ENCODE data around the gene CYLD. TPM values are rescaled to one million over a fixed set of nuclear protein-coding genes. Genes with fewer than 3 reads are reported as not detected.

CYLD gene
- total and polyA plus RNA-seq, 2 donors (not counting 1 experiment from before 2014, with no cell fraction given), result 30.0 to 160 TPM

- no peaks in the 10 kb centered on the region for H3K27me3 ChIP-seq (replicated peaks in 1 of 4; ENCODE audit: control extremely low read depth in 1 of 4, control insufficient read depth in 3 of 4, insufficient read depth in 4 of 4, low read length in 3 of 4)
- peaks cover 0 to 54% of the 10 kb centered on the region in 2 experiments for H3K36me3 ChIP-seq (replicated peaks in 1 of 2; ENCODE audit: control extremely low read depth in 1 of 2, control insufficient read depth in 1 of 2, extremely low read depth in 1 of 2, insufficient read depth in 2 of 2, low read length in 1 of 2)
- H3K4me1 ChIP-seq (ENCODE audit: control insufficient read depth in 2 of 2, insufficient read depth in 2 of 2, low read length in 2 of 2), result no peaks in the 10 kb centered on the region
- H3K4me3 Mint-ChIP-seq, result no peak overlapping the region
- DNase-seq (no peak), ATAC-seq (ENCODE audit: low read depth) (no peak)
- peaks cover 80% of the 10 kb centered on the region for H4K20me1 ChIP-seq (ENCODE audit: control insufficient read depth, insufficient read depth, low read length, poor library complexity, severe bottlenecking)
- POLR2A ChIA-PET, result no interaction called here
- H3K4me3 ChIP-seq (ENCODE audit: control extremely low read depth in 1 of 5, extremely low read depth in 1 of 5, insufficient read depth in 1 of 5, low read depth in 2 of 5, low read length in 4 of 5), result no peak overlapping the region
- peaks cover 95% of the 10 kb centered on the region for H3K79me2 ChIP-seq (ENCODE audit: control insufficient read depth, insufficient read depth, low read length)
- H3K9ac ChIP-seq (ENCODE audit: low read length), result no peak overlapping the region
- no CpG with 5 or more reads among the region's 2 CpGs for WGBS (ENCODE audit: insufficient coverage)
- H2AFZ ChIP-seq (ENCODE audit: insufficient read depth, low read depth, low read length, poor library complexity, severe bottlenecking), result no peak overlapping the region
- H3K9me3 Mint-ChIP-seq (ENCODE audit: insufficient read depth), result peaks cover 4% of the 10 kb centered on the region
- no peak overlapping the region for H3K27ac ChIP-seq (ENCODE audit: low read length in 2 of 2)
- no peak overlapping the region for H3K27ac Mint-ChIP-seq
- intact Hi-C loops (cut with micrococcal nuclease), result no loop called here
- peaks cover 0 to 8% (median 0%) of the 10 kb centered on the region in 3 donors for H3K9me3 ChIP-seq (ENCODE audit: control extremely low read depth in 1 of 3, control insufficient read depth in 2 of 3, insufficient read depth in 1 of 3, low read length in 2 of 3)
- peaks cover 41% of the 10 kb centered on the region for H3K4me1 Mint-ChIP-seq
- no peak for TF ChIP-seq EZH2 (IDR thresholded peaks at IDR 0.05; ENCODE audit: borderline replicate concordance, insufficient read depth, low read depth, low read length, poor library complexity, severe bottlenecking)
- no peak for TF ChIP-seq CTCF (IDR thresholded peaks at IDR 0.05)
- CTCF ChIA-PET, result interaction anchor here (1.3 kb wide), 1 partner anchor 43 kb away, joined by 3 read pairs; no protein-coding TSS in a partner anchor
- H3K27me3 Mint-ChIP-seq, result no peaks in the 10 kb centered on the region
- H3K4me2 ChIP-seq (replicated peaks; ENCODE audit: low read depth, low read length, poor library complexity, severe bottlenecking), result no peak overlapping the region
Measured at GRCh38 chr16:50763211-50763610, 21.3 kb downstream of the CYLD start.

- H3K9me3 ChIP-seq (ENCODE audit: control extremely low read depth in 1 of 3, control insufficient read depth in 2 of 3, insufficient read depth in 1 of 3, low read length in 2 of 3), result peaks cover 0 to 10% (median 0%) of the 10 kb centered on the region in 3 donors
- Mint-ChIP-seq H3K27me3 (no peaks in the 10 kb centered on the region), H3K4me1 (peaks cover 37% of the 10 kb centered on the region), H3K9me3 (ENCODE audit: insufficient read depth) (peaks cover 8% of the 10 kb centered on the region), H3K4me3 (no peak overlapping the region), H3K27ac (no peak overlapping the region)
- 80% methylated on average over 1 of the region's 1 CpG for WGBS (ENCODE audit: insufficient coverage)
- no peak for ATAC-seq (ENCODE audit: low read depth)
- POLR2A ChIA-PET, result no interaction called here
- intact Hi-C loops (cut with micrococcal nuclease), result no loop called here
- no peaks in the 10 kb centered on the region for H3K4me1 ChIP-seq (ENCODE audit: control insufficient read depth in 2 of 2, insufficient read depth in 2 of 2, low read length in 2 of 2)
- no peak for DNase-seq
- no peak overlapping the region for H3K9ac ChIP-seq (ENCODE audit: low read length)
- H3K27me3 ChIP-seq (replicated peaks in 1 of 4; ENCODE audit: control extremely low read depth in 1 of 4, control insufficient read depth in 3 of 4, insufficient read depth in 4 of 4, low read length in 3 of 4), result no peaks in the 10 kb centered on the region
- CTCF ChIA-PET, result interaction anchor here (1.9 kb wide), 1 partner anchor 41 kb away, joined by 5 read pairs; no protein-coding TSS in a partner anchor
- no peak overlapping the region for H2AFZ ChIP-seq (ENCODE audit: insufficient read depth, low read depth, low read length, poor library complexity, severe bottlenecking)
- H3K79me2 ChIP-seq (ENCODE audit: control insufficient read depth, insufficient read depth, low read length), result peaks cover 96% of the 10 kb centered on the region
- no peak overlapping the region for H3K27ac ChIP-seq (ENCODE audit: low read length in 2 of 2)
- H3K36me3 ChIP-seq (replicated peaks in 1 of 2; ENCODE audit: control extremely low read depth in 1 of 2, control insufficient read depth in 1 of 2, extremely low read depth in 1 of 2, insufficient read depth in 2 of 2, low read length in 1 of 2), result peaks cover 2 to 56% of the 10 kb centered on the region in 2 experiments
- no peak for TF ChIP-seq EZH2 (IDR thresholded peaks at IDR 0.05; ENCODE audit: borderline replicate concordance, insufficient read depth, low read depth, low read length, poor library complexity, severe bottlenecking)
- no peak for TF ChIP-seq CTCF (IDR thresholded peaks at IDR 0.05)
- peaks cover 80% of the 10 kb centered on the region for H4K20me1 ChIP-seq (ENCODE audit: control insufficient read depth, insufficient read depth, low read length, poor library complexity, severe bottlenecking)
- no peak overlapping the region for H3K4me2 ChIP-seq (replicated peaks; ENCODE audit: low read depth, low read length, poor library complexity, severe bottlenecking)
- H3K4me3 ChIP-seq (ENCODE audit: control extremely low read depth in 1 of 5, extremely low read depth in 1 of 5, insufficient read depth in 1 of 5, low read depth in 2 of 5, low read length in 4 of 5), result no peak overlapping the region
Measured at GRCh38 chr16:50765260-50765659, 23.4 kb downstream of the CYLD start.
